NCI-H1436 (cell line): ENCODE measurements around the gene OR2AE1.

Experiments used
- DNase-seq: peaks from one replicate; lab custom pipeline; 2025; lab: John Stamatoyannopoulos, UW

OR2AE1 gene

DNA sequence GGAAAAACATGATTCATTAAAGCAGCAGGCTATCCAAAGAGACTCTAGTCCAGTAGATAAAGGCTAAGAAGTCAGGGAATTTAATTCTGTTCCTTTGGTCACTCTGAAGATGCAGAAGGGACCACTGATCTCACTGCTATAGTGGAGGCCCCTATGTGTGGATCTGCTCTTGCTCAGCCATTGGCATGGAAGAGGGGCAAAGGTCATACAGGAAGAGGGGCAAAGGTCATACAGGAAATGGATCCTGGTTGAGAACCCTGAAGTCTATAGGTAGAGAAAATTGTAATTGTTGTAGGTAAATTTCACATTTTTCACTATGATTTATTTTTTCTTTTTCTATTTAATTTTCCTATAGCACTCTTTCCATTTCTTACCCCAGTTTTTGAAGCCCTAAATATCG lies 21.6 kb downstream of the OR2AE1 start:
- DNase-seq = no peak

DNA sequence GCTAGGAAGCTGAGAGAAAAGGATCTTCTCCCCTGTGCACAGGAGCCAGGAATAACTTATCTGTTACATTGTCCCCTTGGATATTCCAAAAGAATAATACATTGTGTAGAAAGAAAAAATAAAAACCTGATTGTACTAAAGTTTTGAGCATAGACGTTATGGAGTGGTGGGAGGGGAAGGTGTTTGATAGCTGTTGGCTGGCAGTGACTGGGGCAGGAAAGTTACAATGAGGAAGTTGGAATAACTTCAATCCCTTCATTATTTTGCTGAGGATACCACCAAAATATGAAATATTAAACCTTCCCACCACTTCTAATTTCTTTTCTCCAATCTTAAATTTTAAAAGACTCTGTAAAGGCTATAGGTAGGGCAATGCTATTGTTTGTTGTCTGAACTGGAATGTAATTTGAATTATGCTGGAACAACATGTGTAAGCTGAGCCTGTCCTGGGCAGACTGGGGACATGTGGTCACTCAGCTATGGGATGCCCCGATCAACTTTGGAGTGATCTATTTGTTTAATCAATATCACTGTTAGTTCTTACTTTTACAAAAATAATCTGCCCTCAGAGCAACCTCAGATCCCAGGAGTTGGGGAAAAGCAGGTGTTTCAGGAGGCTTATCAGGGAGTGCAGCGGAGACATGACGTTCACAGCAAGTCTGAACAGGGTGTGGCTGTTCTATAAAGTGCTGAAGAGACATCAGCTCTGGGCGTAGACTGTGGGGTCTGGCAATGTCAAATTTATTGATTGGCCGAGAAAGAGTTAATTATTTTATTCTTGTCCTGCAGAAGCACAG lies 28.2 kb downstream of the OR2AE1 start:
- no peak for DNase-seq

DNA sequence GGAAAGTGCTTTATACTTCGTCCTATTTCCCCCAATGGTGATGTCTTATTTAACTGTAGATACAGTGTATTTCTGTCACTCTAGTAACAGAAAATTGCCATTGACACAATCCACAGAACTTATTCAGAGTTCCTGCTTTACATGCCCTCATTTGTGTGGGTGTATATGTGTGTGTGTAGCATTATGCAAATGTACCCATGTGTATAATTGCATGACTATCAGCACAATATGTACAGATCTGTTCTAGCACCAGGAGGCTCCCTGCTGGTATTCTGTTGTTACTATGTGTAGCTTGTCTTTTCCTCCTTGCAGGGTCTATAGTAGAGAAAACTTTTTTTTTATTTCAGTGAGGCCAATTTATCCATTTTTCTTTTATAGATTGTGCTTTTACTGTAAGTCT lies 32.5 kb downstream of the OR2AE1 start:
- DNase-seq = no peak

DNA sequence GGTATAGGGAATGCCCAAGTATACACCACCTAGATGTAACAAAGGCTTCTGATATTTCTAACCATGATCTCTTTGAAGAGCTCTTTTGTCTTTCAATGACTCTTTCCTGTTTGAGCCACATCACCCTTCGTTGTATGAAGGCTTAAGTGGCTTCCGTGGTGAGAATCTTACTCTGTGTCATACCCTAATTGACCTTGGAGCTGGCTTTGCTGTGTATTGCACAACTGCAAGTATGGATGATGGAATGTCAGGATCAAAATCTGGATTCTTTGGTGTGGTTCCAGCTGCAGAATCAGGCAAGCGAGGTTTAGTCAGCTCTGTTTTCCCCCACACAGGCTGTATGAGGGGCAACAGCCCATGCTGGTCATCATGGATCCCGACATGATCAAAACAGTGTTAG lies 33.0 kb downstream of the OR2AE1 start:
- DNase-seq = no peak

DNA sequence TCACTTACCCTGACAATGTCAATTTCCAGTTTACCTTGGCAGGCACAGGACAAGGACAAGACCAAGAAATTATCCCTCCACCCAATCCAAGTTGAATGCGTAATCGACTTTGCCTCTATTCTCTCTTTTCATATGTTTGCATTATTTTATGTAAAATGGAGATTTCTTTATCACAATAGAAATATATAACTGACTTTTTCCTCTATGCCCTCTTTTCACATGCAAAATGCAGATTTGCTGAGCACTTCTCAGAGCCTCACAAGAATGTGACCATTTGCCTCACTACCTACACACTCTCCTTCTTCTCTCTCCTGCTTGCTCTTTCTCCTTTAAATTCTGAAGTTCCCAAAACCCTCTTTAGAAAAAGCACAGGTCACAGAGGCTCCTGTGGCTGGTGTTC lies 33.9 kb downstream of the OR2AE1 start:
- no peak for DNase-seq

DNA sequence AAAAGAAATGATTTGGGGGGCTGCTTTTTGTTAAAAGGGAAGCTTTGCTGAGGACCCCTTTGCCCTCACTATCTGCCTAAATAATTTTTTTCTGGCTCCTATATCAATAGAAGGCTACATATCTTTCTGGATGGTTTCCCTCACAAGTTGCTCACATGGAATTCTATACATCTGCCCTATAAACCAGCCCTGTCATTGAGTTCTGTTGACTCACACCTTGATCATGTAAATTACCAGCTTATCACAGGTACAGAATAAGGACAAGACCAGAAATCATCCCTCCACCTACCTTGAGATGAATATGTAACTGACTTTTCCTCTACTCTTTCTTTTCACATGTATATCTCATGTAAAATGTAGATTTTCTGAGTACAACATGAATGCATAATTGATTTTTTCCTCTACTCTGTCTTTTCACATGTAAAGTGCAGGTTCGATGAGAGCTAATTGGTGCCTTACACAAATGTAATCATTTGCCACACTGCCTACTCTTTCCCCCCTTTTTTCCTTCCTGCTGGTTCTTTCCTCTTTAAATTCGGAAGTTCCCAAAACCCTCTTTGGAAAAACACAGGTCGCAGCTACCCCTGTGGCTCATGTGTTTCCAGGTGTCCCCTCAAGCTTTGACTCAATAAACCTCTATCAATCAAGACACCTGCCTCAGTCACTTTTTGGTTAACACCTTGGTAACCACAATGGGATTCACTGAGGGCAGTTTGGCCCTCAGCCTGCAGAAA lies 36.5 kb downstream of the OR2AE1 start:
- no peak for DNase-seq

DNA sequence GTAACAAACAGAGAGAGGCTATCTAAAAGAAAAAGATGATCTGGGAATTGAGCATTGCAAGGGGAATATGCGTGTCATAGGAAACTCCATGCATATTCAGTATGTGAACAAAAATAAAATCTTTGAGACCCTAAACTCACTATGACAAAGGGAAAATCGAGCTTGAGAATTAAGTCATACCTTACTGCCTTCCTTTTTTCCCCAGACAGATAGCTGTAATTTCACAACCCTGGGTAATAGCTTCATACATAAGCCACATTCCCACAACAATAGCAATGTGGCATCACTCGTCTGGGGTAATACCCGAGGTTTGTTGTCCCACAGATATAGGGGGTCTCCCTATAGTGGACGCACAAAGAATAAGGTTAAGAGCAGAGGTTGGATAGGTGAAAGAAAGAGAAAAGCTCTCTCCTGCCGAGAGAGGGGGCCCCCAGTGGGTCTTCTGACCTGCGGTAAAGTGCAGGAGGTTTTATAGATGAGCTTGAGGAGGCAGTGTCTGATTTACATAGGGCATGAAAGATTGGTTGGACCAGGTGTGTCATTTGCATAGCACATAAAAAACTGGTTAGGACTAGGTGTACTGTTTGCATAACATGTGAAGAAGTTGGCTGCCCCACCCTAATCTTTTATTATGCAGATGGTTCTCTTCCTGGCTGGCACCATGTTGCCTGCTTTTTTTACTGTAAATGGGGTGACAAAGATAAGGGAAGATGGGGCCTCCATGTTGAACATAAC lies 37.4 kb downstream of the OR2AE1 start:
- DNase-seq = peak; percentile 30

DNA sequence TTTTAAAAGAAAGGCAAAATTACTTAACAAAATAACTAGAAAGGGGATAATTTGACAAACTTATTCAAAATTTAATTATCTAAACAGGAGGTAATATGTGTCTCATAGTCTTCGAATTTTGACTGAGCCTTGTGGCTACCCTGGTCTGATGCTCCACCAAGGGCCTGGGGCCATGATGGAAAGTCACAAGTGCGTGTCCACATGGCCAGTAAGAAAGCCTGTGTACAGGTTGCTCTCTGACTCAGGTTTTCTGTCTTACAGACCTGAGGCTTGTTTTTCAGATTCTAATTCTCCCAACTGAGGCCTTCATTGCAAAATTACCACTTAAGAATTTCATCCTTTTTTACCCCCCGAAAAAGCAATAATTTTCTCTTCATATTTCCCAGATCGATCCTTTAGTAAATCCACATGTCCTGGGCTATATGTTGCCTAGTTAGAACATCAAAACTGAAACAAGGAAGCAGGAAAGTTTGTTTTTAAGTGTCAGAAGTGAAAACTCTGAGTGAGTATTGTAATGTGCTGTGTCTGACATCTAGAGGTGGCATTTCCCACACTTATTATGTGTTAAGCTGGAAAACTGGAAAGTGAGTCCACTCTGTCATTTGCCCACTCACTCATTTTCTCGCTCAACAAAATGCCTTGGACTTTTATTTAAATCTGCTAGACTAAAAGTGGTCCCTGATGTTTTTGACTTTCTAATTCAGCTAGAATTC lies 39.0 kb downstream of the OR2AE1 start:
- no peak for DNase-seq

DNA sequence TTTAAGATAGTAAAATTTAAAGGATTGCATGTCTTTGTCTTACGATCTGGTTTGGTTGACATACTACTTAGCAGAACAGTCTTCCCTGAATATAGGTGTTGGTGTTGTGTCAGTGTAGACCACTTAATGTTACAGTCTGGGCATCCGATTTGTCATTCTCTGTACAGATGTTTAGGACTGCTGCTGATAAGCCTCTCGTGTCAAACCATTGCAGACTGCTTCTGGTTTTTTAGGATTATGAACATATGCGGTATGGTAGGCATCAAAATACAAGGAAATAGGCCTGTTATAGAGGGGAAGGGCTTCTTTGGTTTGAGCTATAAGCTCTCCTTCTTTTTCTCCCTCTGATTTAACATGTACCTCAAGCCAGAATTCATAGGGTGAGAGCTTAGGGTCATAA lies 41.6 kb downstream of the OR2AE1 start:
- no peak for DNase-seq

DNA sequence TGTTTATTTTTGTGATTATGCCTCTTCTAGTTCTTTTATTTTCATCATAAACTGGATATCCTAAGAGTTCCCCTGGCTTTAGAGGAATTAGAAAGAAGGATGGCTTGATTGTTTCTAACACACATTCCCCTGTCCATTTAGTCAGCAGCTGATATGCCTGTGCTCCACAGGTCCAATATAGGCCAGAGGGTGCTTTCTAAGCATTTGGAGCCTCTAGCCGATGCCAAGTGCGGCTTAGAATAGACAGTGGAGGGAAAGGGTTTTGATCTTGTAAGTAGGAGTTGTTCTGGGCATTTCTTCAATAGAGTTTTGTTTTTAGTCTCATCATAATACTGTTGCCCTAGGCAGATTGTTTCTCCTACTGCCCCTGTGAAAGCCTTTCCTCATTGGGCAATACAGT lies 42.5 kb downstream of the OR2AE1 start:
- DNase-seq = no peak

DNA sequence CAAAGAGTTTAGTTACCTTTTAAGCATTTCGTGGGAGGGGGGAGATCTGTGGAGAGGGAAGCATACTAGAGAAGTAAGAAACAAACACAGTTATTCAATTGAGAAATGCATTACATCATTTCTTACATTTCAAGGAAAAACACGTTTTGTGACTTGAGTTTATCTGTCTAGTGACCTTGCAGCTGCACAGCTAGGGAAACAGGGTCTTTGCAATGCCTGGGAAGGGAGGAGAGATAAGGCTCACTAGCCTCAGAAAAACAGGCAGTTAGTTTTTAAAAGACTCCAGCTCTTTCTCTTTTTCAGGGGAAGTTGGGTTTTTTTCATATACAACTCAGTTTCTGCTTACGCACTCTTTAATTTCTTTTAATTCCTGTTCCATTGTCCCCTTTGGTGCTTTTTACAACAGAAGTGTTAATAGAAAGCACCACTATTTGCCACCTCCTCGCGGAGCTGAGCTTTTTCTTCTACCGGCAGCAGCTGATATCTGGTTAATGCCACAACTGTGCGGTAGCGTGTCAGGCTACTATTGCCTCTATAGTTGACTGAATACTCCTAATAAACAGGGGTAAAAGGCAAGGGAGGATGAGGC lies 43.5 kb downstream of the OR2AE1 start:
- DNase-seq = no peak

DNA sequence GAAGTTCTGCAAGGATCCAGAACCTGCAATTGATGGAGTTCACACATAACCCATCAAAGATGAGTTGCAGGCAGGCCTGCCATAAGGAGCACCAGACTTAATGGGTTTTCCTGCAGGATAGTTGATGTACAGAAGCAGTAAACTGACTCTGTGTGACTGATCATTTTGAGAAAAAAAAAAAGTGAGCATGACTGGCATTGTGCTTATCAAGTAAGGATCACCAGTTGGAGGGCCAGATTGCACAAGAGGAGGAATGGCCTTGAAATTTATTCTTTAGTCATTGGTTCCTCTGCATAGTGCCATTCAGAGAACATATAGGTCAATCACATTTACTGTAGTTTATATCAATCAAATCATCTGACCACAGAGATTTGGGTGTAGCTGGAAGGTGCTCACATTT lies 45.2 kb downstream of the OR2AE1 start:
- DNase-seq = no peak

DNA sequence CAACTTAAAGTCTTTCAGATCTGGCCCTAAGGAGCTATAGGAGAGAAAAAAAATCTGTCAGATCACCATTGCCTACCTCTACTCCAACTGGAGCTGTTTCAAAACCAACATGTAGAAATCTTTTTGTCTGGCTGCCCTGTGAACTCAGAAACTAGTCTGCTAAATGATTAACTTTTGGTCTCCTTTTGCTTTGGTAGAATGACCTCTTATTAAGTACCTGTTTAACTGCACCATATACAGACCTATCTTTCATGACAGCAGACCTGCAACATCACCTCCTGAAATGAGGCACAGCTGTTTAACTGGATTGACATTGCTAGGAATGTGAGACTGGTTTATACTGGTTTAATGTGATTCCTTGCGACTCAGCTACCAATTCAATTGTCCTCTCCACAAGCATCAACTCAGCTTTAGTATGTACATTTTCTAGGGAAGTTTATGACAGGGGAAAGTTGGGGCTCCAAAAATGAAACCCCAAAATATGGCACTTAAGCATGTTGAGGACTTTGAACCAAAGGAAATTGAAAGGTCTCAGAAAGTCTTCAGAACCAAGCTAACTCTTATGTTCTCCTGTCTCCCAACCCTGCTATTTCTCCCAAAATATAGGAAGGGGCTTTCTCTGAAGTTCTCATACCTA lies 47.2 kb downstream of the OR2AE1 start:
- no peak for DNase-seq

DNA sequence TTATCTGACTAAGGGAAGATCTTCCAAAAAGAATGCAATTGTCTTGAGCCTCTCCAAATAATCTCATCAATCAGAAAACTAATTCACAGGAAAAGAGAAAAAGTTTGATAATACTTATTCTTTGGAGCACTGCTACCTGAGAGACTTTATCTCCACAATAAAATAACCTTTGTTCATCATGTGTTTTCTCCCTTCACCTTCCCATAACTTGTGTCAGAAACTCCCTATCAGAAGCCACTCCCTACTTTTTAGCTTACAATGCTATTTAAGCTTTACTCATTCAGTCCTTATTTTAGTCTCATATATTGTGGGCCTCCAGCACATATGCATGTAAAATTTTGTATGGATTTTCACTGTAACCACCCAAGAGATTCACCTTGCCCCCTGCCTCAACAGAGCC lies 48.0 kb downstream of the OR2AE1 start:
- DNase-seq = no peak

DNA sequence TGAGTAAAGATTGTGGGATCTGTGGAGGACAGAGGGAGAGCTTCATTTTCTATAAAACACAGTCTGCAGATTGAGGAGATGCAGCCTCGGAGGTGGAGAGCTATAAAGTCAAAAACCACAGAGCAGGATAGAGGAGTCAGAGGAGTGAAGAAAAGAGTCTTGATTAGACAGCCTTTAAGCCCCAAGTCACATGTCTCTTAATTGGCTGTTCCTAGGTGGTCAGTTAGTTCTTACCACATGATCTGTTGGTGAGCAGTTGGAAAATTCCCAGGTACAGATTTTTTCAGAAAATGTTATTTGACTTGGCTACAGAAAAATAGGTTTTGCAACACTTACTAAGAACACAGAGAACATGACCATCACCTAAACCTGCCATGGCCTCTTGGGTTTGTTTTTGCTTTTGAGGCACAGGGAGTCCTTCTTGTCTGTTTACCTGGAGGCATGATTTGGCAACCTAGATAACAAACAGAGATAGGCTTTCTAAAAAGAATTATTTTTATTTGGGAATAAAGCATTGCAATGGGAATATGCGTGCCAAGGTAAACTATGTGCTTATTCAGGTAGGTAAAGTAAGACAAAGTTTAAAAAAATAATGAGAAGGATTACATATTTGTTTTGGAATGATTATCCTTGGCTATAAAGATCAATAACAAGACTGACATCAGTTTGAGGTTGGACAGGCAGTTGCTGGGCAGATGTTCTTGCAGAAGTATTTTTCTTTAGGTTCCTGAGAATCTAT lies 49.6 kb downstream of the OR2AE1 start:
- DNase-seq = no peak
